ENCODE results near the gene LRRC75A.
"Not testable (repeated sequence)": the region's sequence is repeated elsewhere in the genome, so short reads cannot be mapped to it uniquely, and the experiment has no call there.

Gene LRRC75A

GRCh38 chr17:16428098-16428882 is 63.7 kb downstream of the LRRC75A start:
- peak; percentile 50 for DNase-seq

- DNase-seq = no peak
Observed at GRCh38 chr17:16427020-16427419, 65.0 kb downstream of the LRRC75A start.

GRCh38 chr17:16425698-16426659 is 66.0 kb downstream of the LRRC75A start:
- no peak for DNase-seq

GRCh38 chr17:16425202-16425601 is 66.8 kb downstream of the LRRC75A start:
- no peak for DNase-seq

- DNase-seq = no peak
Observed at GRCh38 chr17:16423226-16423872, 68.6 kb downstream of the LRRC75A start.

- no peak for DNase-seq
Observed at GRCh38 chr17:16422416-16422815, 69.6 kb downstream of the LRRC75A start.

GRCh38 chr17:16419929-16420271 is 72.1 kb downstream of the LRRC75A start:
- DNase-seq = peak; percentile 57

GRCh38 chr17:16419074-16419928 is 72.7 kb downstream of the LRRC75A start:
- peak; percentile 72 for DNase-seq

GRCh38 chr17:16418685-16419068 is 73.3 kb downstream of the LRRC75A start:
- no peak for DNase-seq

- no peak for DNase-seq
Observed at GRCh38 chr17:16417896-16418684, 73.9 kb downstream of the LRRC75A start.

- no peak for DNase-seq
Observed at GRCh38 chr17:16417399-16417798, 74.6 kb downstream of the LRRC75A start.

GRCh38 chr17:16415031-16415924 is 76.7 kb downstream of the LRRC75A start, which contains the start of gene TRPV2:
TSS of gene TRPV2 (plus strand) at chr17:16415571. CDS start at chr17:16417669, 2,098 bp downstream.
- DNase-seq = peak; percentile 54

- DNase-seq = no peak
Observed at GRCh38 chr17:16407911-16408588, 83.9 kb downstream of the LRRC75A start.

- DNase-seq = no peak
Observed at GRCh38 chr17:16406742-16407674, 85.0 kb downstream of the LRRC75A start.

- not testable (repeated sequence) for DNase-seq
Observed at GRCh38 chr17:16403847-16404246, 88.1 kb downstream of the LRRC75A start.

GRCh38 chr17:16398270-16399267 is 93.4 kb downstream of the LRRC75A start:
- DNase-seq = no peak

- DNase-seq = not testable (repeated sequence)
Observed at GRCh38 chr17:16396693-16397092, 95.3 kb downstream of the LRRC75A start.
